ENCODE data around the gene PLIN5.

DNA sequence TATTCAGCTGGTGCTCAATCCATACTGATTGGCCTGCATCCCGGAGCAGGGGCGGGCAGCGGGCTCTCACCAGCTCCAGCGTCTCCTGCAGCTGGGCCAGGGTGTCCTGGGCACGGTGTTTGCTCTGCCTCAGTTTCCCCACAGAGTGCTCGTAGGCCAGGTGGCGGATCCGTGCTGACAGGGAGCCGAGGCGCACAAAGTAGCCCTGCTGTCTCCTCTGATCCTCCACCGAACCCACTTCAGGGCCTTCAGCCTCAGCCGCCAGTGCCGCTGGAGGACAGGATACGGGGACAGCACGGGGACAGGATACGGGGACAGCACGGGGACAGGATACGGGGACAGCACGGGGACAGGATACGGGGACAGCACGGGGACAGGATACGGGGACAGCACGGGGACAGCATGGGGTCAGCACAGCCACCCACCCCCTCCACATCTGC lies 9.4 kb downstream of the PLIN5 start:
- TF ChIP-seq, protein P1, sequence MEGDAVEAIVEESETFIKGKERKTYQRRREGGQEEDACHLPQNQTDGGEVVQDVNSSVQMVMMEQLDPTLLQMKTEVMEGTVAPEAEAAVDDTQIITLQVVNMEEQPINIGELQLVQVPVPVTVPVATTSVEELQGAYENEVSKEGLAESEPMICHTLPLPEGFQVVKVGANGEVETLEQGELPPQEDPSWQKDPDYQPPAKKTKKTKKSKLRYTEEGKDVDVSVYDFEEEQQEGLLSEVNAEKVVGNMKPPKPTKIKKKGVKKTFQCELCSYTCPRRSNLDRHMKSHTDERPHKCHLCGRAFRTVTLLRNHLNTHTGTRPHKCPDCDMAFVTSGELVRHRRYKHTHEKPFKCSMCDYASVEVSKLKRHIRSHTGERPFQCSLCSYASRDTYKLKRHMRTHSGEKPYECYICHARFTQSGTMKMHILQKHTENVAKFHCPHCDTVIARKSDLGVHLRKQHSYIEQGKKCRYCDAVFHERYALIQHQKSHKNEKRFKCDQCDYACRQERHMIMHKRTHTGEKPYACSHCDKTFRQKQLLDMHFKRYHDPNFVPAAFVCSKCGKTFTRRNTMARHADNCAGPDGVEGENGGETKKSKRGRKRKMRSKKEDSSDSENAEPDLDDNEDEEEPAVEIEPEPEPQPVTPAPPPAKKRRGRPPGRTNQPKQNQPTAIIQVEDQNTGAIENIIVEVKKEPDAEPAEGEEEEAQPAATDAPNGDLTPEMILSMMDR (IDR thresholded peaks at IDR 0.05; ENCODE audit: insufficient read depth, low read length) = no peak
- TF ChIP-seq POLR2AphosphoS5 (IDR thresholded peaks at IDR 0.05; ENCODE audit: low read depth) (no peak), GABPA (IDR thresholded peaks at IDR 0.05; ENCODE audit: low read depth) (no peak)

Data from HL-60 (cell line).